Esophagus mucosa (tissue), 1 donor: ENCODE measurements around the gene KANK3. TPM values are rescaled to one million over a fixed set of nuclear protein-coding genes. Genes with fewer than 3 reads are reported as not detected.
"Not testable (repeated sequence)": the region's sequence is repeated elsewhere in the genome, so short reads cannot be mapped to it uniquely, and the experiment has no call there.

Experiments used
- ATAC-seq: fragments of 200-7000 bp; cut with Tn5 transposase; one replicate; pipeline ENCODE4 v1.9.1; 2020
- total RNA-seq: library from RNA; stranded (reverse); gene quantifications from one replicate; pipeline ENCODE4 v1.2.4, GENCODE V29; 2023
- donor health status: DM: yes; HTN: yes; CAD: no.

KANK3 gene
- total RNA-seq, 1 donor from 2014 or later: 1.6 TPM

DNA sequence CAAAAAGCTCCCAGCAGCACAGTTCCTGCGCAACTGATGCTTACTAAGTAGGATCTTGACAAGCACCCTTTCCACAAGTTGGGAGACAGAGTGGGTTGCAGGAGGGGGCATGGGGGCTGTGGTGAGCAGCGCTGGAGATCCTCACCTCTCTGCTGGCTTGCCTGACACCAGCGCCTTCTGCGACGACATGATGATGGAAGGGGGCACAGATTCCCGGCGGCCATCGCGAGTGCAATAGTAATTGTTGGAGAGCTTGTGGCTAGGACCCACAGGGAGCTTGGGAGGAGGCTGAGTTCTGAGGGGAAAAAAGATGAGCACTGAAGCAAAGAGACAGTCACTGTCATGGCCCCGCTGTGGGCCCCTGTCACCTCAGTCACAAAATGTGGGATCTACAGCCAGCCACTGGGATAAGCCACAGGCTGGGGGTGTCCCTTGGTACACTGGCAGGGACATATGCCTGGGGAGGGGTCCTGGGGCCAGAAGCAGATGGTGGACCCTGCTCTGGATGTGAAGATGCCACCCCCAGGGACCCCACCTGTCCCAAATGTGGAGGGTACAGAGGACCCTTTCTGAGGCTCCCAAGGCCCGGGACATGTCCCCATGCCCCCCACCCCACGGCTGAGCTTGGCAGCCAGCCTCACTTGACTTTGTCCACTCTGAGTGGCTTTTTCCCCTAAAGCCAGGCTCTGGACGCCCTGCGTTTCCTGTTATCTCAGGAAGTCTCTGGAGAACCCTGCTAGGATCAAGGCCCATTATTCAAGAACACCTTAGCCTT lies 26.5 kb downstream of the KANK3 start:
- ATAC-seq: no peak

DNA sequence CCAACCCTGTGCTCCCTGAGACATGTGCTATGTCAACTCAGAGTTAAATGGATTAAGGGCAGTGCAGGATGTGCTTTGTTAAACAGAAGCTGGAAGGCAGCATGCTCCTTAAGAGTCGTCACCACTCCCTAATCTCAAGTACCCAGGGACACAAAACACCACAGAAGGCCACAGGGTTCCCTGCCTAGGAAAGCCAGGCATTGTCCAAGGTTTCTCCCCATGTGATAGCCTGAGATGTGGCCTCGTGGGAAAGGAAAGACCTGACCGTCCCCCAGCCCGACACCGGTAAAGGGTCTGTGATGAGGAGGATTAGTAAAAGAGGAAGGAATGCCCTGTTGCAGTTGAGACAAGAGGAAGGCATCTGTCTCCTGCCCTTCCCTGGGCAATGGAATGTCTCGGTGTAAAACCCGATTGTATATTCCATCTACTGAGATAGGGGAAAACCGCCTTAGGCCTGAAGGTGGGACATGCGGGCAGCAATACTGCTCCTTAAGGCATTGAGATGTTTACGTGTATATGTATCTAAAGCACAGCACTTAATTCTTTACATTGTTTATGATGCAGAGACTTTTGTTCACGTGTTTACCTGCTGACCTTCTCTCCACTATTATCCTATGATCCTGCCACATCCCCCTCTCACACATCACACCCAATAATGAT lies 28.0 kb downstream of the KANK3 start:
- ATAC-seq: not testable (repeated sequence)

DNA sequence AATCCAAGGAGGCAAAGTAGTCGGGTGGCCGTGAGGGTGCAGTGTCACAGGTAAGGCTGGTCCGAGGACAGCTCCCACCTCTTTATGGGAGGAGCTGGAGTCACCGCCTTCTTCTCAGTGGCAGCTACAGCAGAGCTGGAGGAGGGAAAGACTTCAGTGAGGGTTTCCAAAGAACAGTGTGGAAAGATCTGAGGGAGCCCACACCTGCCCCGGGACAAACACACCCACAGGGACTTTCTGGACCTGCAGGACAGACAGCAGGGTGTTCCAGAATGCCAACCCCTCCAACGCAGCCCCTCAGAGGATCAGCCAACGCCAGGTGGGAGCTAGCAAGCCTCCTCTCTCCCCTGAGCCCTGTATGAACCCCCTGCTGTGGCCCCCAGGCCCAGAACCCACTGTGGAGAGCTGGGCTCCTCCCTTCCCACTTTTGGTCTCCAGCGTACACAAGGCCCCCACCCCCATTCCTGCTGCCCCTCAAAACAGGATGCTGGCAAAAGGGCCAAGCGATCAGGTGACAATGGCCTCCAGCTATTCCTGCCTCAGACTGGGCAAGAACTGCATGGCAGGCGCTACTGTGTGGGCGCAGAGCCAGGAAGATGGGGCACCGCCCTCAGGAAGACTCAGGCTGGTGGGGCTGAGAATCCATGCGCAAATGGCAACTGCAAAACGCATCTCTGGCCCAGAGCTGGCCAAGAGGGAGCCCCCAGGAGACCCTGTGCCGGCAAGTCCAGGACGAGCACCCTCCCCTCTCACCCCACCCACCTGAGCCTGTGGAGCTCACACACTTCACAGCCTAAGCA lies 31.4 kb downstream of the KANK3 start:
- no peak for ATAC-seq

GRCh38 chr19:8310342-8311055 lies 32.6 kb downstream of the KANK3 start:
- ATAC-seq: no peak

GRCh38 chr19:8308891-8309291 lies 34.2 kb downstream of the KANK3 start:
- ATAC-seq: no peak

DNA sequence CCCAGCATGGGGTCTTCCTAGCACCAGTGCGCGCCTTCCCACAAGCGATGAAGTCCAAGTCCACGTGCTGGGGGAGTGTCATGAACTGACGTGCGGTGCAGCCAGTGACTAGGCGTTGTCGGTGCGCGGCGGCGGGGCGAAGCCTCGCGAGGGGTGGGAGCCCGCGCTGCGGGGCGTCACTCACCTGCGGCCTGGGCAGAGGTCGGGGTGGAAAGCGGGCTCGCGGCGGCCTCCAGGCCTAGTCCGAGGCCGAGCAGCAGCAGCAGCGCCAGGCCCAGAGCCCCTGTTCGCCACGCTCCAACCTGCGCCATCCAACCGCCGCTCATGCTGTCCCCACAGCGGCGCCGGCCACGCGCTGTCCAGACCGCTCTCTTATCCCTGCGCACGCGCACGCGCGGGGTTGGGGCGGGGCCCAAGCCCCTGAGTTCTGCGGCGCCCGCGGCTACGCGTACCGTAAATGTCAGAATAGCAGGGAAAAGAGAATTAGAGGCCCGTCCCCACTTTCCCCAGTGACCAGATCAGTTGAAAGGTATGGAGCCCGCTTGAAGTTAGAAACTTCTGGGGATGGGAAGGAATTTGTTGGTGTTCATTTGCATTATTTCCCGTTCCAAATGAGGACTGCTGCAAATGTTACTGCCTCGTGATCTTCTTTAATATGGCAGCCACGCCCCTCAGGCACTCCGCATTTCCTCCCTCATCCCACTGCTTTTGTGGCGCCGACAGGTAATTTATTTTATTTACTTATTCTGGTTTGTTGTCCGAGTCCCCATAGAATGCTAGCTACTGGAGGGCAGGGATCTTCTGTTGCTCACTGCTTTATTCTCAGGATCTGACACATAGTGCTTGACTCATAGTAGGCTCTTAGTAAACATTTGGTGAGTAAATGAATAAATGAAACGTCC lies 34.8 kb downstream of the KANK3 start, which contains the start of gene CD320:
CD320 (minus strand) TSS at position 394 of the 902 bp plus-strand sequence; CDS start at position 326, 68 bp downstream.
- peak; percentile 80 for ATAC-seq

GRCh38 chr19:8307400-8307964 lies 35.6 kb downstream of the KANK3 start:
- peak; percentile 8 for ATAC-seq

GRCh38 chr19:8306235-8307054 lies 36.6 kb downstream of the KANK3 start:
- no peak for ATAC-seq

DNA sequence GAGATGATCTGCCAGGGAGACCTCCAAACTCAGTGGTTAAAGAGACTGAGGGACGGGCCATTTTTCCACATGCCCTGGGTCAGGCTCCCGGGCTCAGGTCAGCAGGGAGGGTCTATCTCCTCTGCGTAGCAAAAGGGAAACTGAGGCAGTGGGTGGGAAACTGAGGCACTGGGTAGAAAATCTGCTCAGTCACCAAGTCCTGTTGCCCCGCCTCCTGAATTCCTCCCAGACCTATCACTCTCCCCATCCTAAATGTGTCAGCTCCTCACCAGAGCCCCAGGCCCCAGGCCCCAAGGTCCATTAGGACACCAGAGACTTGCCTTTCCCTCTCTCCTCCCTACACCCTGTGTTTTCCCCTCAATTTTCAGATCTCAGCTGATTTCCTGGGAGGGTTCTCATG lies 37.3 kb downstream of the KANK3 start:
- ATAC-seq: no peak

DNA sequence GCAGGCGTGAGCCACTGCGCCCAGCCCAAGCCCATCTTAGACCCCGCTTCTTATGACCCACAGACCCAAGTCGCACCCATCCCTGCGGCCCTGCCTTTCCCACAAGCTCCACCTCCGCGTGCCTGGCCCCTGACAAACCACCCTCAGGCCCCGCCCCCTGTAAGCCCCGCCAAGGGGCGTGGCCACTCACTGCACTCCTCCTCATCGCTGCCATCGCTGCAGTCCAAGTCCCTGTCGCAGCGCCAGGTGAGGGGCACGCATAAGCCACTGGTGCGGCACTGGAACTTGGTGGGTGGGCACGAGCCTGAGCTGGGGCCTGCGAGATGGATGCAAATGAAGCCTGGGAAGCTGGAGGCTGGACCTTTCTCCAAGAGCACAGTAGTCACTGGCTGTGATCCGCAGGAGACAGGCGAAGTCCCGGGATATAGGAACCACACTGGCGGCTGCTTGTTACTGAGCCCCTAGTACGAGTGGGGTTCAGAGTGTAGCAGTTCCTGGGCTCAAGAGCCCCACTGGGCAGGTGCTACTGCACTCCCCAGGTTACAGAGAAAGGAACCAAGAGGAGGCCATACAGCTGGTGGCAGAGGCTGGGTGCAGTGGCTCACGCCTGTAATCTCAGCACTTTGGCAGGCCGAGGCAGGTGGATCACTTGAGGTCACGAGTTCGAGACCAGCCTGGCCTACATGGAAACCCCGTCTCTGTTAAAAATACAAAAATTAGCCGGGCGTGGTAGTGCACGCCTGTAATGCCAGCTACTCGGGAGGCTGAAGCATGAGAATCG lies 38.0 kb downstream of the KANK3 start:
- ATAC-seq: no peak

GRCh38 chr19:8302734-8303133 lies 40.3 kb downstream of the KANK3 start:
- ATAC-seq: no peak

- peak; percentile 12 for ATAC-seq
Observed at GRCh38 chr19:8302357-8302691, 40.7 kb downstream of the KANK3 start.

DNA sequence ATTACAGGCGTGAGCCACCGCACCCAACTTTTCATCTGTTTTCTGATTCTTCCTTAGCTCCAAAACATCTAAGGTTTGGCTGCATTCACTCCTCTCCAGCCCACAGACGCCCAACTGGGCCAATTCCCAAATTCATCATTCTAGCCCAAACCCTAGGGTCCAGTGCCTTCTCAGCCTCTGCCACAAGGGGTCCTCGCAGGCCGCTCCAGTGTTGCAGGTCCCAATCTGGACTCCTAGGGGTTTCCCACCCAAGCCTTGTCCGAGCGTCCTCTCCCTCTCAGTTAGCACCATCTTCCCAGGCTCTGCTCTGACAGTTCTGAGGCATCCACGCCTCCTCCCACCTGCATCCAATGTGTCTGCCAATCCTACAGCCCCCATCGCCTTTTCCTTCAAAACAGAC lies 51.7 kb downstream of the KANK3 start:
- ATAC-seq: peak; percentile 39

GRCh38 chr19:8276508-8276907 lies 66.6 kb downstream of the KANK3 start:
- not testable (repeated sequence) for ATAC-seq

Other genes with a start within 250 kb of the KANK3 start
- 0.16 TPM for gene FBN3, start 193.7 kb downstream of the KANK3 start, total RNA-seq
- 84.8 TPM for gene CERS4, start 133.9 kb downstream of the KANK3 start, total RNA-seq
- 12.0 TPM for gene CD320, start 34.9 kb downstream of the KANK3 start, total RNA-seq
- gene NDUFA7, start 21.9 kb downstream of the KANK3 start, total RNA-seq: 52.2 TPM
- 1,802 TPM for gene RPS28, start 21.8 kb downstream of the KANK3 start, total RNA-seq
- 55.4 TPM for gene ANGPTL4, start 20.9 kb upstream of the KANK3 start, total RNA-seq
- 52.4 TPM for gene RAB11B, start 47.1 kb upstream of the KANK3 start, total RNA-seq
- 21.4 TPM for gene MARCHF2, start 70.0 kb upstream of the KANK3 start, total RNA-seq
- 107 TPM for gene HNRNPM, start 101.7 kb upstream of the KANK3 start, total RNA-seq
- gene PRAM1, start 159.4 kb upstream of the KANK3 start, total RNA-seq: 0.76 TPM
- gene ZNF414, start 170.9 kb upstream of the KANK3 start, total RNA-seq: 13.3 TPM
- 3.8 TPM for gene MYO1F, start 234.2 kb upstream of the KANK3 start, total RNA-seq